ENCODE measurements around the gene CYP2W1. TPM values are rescaled to one million over a fixed set of nuclear protein-coding genes. Genes with fewer than 3 reads are reported as not detected.

Gene CYP2W1
- total and polyA plus RNA-seq, 10 of the 15 experiments (the other 5 are each of a cell fraction or from before 2014, with no cell fraction given): not detected

DNA sequence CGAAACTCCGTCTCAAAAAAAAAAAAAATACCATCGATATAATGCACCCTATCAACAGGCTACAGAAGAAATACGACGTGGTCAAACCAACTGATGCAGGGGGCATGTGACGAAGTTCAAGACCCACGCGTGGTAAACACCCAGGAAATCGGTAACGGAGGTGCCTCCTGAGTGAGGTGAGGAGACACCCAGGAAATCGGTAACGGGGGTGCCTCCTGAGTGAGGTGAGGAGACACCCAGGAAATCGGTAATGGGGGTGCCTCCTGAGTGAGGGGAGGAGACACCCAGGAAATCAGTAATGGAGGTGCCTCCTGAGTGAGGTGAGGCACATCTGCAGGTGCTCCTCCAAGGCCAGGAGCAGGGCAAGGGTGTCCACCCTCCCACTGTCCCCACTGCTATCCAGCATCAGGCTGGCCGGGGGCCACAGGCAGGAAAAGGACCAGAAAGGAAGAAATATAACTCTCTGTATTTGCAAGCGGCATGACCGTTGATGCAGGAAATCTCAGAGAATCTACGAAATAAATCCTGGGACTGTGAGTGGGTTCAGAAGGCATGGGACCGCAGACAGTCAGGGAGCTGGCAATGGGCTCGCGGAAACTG, 50.7 kb downstream of the CYP2W1 start:
- peaks cover 10% of the 10 kb centered on the region for H3K4me1 ChIP-seq (ENCODE audit: control insufficient read depth, insufficient read depth, low read length)
- H3K9ac ChIP-seq (ENCODE audit: control insufficient read depth, insufficient read depth, low read length): no peak overlapping the region
- H3K36me3 ChIP-seq (ENCODE audit: control insufficient read depth in 2 of 2, insufficient read depth in 2 of 2, low read length in 1 of 2): no peaks in the 10 kb centered on the region; a peak in 1 of 4 replicates
- 73% methylated on average over 20 of the region's 20 CpGs for WGBS (ENCODE audit: insufficient coverage, insufficient replicate concordance, low lambda C conversion rate, missing lambda C conversion rate)
- ChIA-PET RAD21 (ENCODE audit: unreplicated experiment) (no interaction called here), POLR2A (no interaction called here), SMC1A (ENCODE audit: uncharacterized antibody, unreplicated experiment) (no interaction called here), CTCF (interaction anchor here (0.8 kb wide), 1 partner anchor 142 kb away, joined by 3 read pairs; no protein-coding TSS in a partner anchor)
- in situ Hi-C loops (cut with MboI): no loop called here
- DNase-seq (ENCODE audit: low read depth, low spot score): no peak
- no peak overlapping the region for H3K4me2 ChIP-seq (ENCODE audit: control insufficient read depth, insufficient read depth)
- BruUV-seq (replicated peaks): no TSS peak
- H3K4me3 ChIP-seq: no peak overlapping the region
- H3K79me2 ChIP-seq (ENCODE audit: control insufficient read depth, insufficient read depth, low read length): peaks cover 10% of the 10 kb centered on the region
- H4K20me1 ChIP-seq (ENCODE audit: control insufficient read depth, insufficient read depth): no peaks in the 10 kb centered on the region
- no peaks in the 10 kb centered on the region; the same call in 2 of the 3 replicates for H3K9me3 ChIP-seq (replicated peaks; ENCODE audit: control insufficient read depth, insufficient read depth, low read length)
- no peak for ATAC-seq
- intact Hi-C loops (cut with micrococcal nuclease; ENCODE audit: unreplicated experiment): no loop called here
- H3K27ac ChIP-seq (ENCODE audit: control insufficient read depth, insufficient read depth): no peak overlapping the region
- FAIRE-seq: no peak
- H3K27me3 ChIP-seq (replicated peaks in 1 of 2; ENCODE audit: control insufficient read depth in 2 of 2, insufficient read depth in 2 of 2, low read length in 1 of 2): no peaks in the 10 kb centered on the region
- H2AFZ ChIP-seq (ENCODE audit: control insufficient read depth, low read depth, low read length): no peak overlapping the region
- TF ChIP-seq CBFB (IDR thresholded peaks at IDR 0.05; ENCODE audit: low read depth) (no peak), PAX5 (IDR thresholded peaks at IDR 0.05; ENCODE audit: borderline replicate concordance, low read depth, low read length) (no peak), NR2C2 (IDR thresholded peaks at IDR 0.05; ENCODE audit: borderline replicate concordance, control insufficient read depth, insufficient read length, low read depth) (no peak), NR2F1 (conservative IDR thresholded peaks at IDR 0.05) (no peak), SREBF1 (IDR thresholded peaks at IDR 0.05; ENCODE audit: low read length) (no peak), HCFC1 (IDR thresholded peaks at IDR 0.05; ENCODE audit: low read length) (no peak), SMARCA5 (IDR thresholded peaks at IDR 0.05) (no peak), LARP7 (IDR thresholded peaks at IDR 0.05) (no peak), ZNF384 (IDR thresholded peaks at IDR 0.05; ENCODE audit: borderline replicate concordance, low read depth, low read length) (no peak), POLR2AphosphoS5 (IDR thresholded peaks at IDR 0.05; ENCODE audit: low read length) (no peak), RAD51 (IDR thresholded peaks at IDR 0.05) (no peak), EGR1 (IDR thresholded peaks at IDR 0.05; ENCODE audit: borderline replicate concordance in 1 of 2, low read depth in 2 of 2, low read length in 2 of 2) (no peak), CBX5 (IDR thresholded peaks at IDR 0.05; ENCODE audit: low read depth) (no peak), ZNF622 (IDR thresholded peaks at IDR 0.05) (no peak), TCF12 (IDR thresholded peaks at IDR 0.05; ENCODE audit: low read depth, low read length) (no peak), FOS (IDR thresholded peaks at IDR 0.05; ENCODE audit: borderline replicate concordance, extremely low read depth, insufficient read length) (no peak)
- TF ChIP-seq, protein P1, sequence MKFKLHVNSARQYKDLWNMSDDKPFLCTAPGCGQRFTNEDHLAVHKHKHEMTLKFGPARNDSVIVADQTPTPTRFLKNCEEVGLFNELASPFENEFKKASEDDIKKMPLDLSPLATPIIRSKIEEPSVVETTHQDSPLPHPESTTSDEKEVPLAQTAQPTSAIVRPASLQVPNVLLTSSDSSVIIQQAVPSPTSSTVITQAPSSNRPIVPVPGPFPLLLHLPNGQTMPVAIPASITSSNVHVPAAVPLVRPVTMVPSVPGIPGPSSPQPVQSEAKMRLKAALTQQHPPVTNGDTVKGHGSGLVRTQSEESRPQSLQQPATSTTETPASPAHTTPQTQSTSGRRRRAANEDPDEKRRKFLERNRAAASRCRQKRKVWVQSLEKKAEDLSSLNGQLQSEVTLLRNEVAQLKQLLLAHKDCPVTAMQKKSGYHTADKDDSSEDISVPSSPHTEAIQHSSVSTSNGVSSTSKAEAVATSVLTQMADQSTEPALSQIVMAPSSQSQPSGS (IDR thresholded peaks at IDR 0.05; ENCODE audit: low read length): no peak
- TF ChIP-seq, protein P2, sequence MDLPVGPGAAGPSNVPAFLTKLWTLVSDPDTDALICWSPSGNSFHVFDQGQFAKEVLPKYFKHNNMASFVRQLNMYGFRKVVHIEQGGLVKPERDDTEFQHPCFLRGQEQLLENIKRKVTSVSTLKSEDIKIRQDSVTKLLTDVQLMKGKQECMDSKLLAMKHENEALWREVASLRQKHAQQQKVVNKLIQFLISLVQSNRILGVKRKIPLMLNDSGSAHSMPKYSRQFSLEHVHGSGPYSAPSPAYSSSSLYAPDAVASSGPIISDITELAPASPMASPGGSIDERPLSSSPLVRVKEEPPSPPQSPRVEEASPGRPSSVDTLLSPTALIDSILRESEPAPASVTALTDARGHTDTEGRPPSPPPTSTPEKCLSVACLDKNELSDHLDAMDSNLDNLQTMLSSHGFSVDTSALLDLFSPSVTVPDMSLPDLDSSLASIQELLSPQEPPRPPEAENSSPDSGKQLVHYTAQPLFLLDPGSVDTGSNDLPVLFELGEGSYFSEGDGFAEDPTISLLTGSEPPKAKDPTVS (IDR thresholded peaks at IDR 0.05; ENCODE audit: low read depth, low read length): no peak
- TF ChIP-seq, protein P3, sequence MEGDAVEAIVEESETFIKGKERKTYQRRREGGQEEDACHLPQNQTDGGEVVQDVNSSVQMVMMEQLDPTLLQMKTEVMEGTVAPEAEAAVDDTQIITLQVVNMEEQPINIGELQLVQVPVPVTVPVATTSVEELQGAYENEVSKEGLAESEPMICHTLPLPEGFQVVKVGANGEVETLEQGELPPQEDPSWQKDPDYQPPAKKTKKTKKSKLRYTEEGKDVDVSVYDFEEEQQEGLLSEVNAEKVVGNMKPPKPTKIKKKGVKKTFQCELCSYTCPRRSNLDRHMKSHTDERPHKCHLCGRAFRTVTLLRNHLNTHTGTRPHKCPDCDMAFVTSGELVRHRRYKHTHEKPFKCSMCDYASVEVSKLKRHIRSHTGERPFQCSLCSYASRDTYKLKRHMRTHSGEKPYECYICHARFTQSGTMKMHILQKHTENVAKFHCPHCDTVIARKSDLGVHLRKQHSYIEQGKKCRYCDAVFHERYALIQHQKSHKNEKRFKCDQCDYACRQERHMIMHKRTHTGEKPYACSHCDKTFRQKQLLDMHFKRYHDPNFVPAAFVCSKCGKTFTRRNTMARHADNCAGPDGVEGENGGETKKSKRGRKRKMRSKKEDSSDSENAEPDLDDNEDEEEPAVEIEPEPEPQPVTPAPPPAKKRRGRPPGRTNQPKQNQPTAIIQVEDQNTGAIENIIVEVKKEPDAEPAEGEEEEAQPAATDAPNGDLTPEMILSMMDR (IDR thresholded peaks at IDR 0.05 in 2 of 3, conservative IDR thresholded peaks at IDR 0.05 in 1 of 3; ENCODE audit: control insufficient read depth in 2 of 3, extremely low read depth in 1 of 3, insufficient read depth in 1 of 3, low read depth in 3 of 3, low read length in 3 of 3): no peak
